Measurements from ENCODE around the gene PRKACB. TPM values are rescaled to one million over a fixed set of nuclear protein-coding genes. Genes with fewer than 3 reads are reported as not detected.
A peak's percentile ranks its signal among the peaks of the same experiment; 100 is the strongest.
"Not testable (repeated sequence)": the region's sequence is repeated elsewhere in the genome, so short reads cannot be mapped to it uniquely, and the experiment has no call there.

PRKACB gene
- polyA plus RNA-seq, 6 donors from 2014 or later, result 58.2 to 87.1 (median 66.4) TPM

DNA sequence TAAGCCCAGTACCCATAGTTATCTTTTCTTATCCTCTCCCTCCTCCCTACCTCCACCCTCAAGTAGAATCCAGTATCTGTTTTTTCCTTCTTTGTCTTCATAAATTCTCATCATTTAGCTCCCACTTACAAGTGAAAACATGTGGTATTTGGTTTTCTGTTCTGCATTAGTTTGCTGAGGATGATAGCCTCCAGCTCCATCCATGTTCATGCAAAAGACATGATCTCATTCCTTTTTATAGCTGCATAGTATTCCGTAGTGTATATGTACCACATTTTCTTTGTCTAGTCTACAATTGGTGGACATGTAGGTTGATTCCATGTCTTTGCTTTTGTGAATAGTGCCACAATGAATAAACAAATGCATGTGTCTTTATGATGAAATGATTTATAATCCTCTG, 55.2 kb downstream of the PRKACB start:
- DNase-seq (no peak), ATAC-seq (ENCODE audit: low read depth in 2 of 2) (no peak)
- Mint-ChIP-seq H3K27ac (peak overlapping the region in 1 of 6 donors; percentile 42), H3K36me3 (peaks cover 18 to 19% of the 10 kb centered on the region in 2 donors), H3K4me1 (peaks cover 0 to 6% (median 0%) of the 10 kb centered on the region in 3 donors), H3K4me3 (peak overlapping the region in 1 of 8 donors; percentile 17), H3K27me3 (no peaks in the 10 kb centered on the region), H3K9me3 (peaks cover 0 to 4% (median 0%) of the 10 kb centered on the region in 7 donors)

DNA sequence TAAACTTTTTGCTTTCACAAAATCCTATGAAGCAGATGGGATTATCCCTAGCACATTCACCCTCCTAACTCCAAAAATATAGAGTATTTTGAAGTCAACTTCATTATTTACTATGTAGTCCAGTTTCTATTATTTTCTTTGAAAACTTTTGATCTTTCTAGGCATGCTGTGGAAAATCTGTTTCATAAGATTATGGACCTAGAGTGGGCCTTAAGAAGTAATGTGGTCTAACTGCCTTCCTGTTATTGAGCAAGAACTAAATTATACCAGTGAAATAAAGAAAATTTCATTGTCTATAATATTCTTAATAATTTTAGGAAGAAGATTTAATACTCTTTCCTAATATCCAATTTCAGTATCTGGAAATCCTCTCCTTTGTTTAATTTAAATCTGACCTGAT, 58.1 kb downstream of the PRKACB start:
- Mint-ChIP-seq H3K36me3 (peaks cover 15 to 28% of the 10 kb centered on the region in 2 donors), H3K27me3 (no peaks in the 10 kb centered on the region), H3K4me3 (no peak overlapping the region), H3K9me3 (peaks cover 0 to 4% (median 0%) of the 10 kb centered on the region in 7 donors), H3K27ac (peak overlapping the region in 3 of 6 donors; percentile 34 to 60 (median 47)), H3K4me1 (peaks cover 0 to 6% (median 0%) of the 10 kb centered on the region in 3 donors)
- ATAC-seq (ENCODE audit: low read depth in 2 of 2), result no peak
- DNase-seq, result no peak

DNA sequence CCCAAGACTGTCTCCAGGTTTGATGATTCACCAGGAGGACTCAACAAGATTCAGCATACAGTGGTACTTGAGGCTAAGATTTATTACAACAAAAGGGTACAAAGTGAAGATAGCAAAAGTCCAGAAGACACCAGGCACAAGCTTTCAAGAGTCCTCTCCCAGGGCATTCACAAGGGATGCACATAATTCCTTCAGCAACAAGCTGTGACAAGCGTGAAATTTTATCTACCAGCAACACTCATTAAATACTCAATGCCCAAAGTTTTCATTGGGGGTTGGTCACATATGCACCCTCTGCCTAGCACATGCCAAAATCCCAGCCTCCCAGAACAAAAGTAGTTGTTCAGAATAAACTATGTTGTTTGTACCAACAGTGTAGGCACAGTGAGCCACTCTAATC, 62.3 kb downstream of the PRKACB start:
- Mint-ChIP-seq H3K4me1 (no peaks in the 10 kb centered on the region), H3K27ac (no peak overlapping the region), H3K9me3 (no peaks in the 10 kb centered on the region), H3K27me3 (no peaks in the 10 kb centered on the region), H3K36me3 (peaks cover 0 to 25% of the 10 kb centered on the region in 2 donors), H3K4me3 (no peak overlapping the region)
- DNase-seq, result no peak
- ATAC-seq (ENCODE audit: low read depth in 2 of 2), result no peak

DNA sequence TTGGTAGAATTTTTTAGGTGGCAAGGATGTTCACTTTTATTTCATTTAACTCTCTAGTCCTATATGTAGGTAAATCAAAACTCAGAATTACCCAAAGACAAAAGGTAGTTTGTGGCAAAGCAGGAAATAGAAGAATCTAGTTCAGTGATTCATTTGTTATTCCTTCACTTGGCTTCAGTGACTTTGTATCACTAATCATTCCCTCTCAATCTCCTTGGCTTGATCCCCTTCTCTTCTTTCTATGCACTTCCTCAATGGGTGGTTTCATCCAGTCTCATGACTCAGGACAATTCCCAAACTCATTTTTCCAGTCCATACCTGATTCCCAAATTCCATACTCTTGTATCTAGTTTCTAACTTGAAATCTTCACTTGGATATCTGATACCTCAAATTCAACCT, 64.9 kb downstream of the PRKACB start:
- H3K9me3 Mint-ChIP-seq, result no peaks in the 10 kb centered on the region
- no peaks in the 10 kb centered on the region for H3K27me3 Mint-ChIP-seq
- no peak overlapping the region for H3K4me3 Mint-ChIP-seq
- peaks cover 0 to 5% (median 3%) of the 10 kb centered on the region in 3 donors for H3K4me1 Mint-ChIP-seq
- no peak overlapping the region for H3K27ac Mint-ChIP-seq
- DNase-seq, result no peak
- peaks cover 0 to 26% of the 10 kb centered on the region in 2 donors for H3K36me3 Mint-ChIP-seq
- ATAC-seq (ENCODE audit: low read depth in 2 of 2), result no peak

DNA sequence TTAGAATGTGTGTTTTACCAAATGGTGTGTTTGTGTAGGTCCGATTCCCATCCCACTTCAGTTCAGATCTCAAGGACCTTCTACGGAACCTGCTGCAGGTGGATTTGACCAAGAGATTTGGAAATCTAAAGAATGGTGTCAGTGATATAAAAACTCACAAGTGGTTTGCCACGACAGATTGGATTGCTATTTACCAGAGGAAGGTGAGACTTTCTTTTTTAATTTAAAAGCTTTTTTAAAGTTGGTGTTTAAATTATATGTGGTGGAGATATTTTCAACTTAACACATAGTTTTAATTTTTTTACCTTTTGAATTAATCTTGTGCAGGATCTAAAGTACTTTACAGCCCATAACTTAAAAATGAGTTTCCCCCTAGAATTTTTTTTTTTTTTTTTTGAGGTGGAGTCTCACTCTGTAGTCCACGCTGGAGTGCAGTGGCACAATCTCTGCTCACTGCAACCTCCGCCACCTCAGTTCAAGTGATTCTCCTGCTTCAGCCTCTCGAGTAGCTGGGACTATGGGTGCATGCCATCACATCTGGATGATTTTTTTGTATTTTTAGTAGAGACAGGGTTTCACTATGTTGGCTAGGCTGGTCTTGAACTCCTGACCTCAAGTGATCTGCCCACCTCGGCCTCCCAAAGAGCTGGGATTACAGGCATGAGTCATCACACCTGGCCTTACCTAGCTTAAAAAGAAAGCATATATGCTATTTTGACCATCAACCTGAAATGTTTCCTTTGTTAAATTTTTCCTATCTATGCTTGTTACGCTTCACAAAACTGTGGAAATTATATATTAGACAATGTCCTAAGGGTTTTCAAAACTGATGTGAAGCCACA, 70.3 kb downstream of the PRKACB start:
- Mint-ChIP-seq H3K36me3 (peaks cover 17 to 27% of the 10 kb centered on the region in 2 donors), H3K4me1 (peaks cover 0 to 5% (median 3%) of the 10 kb centered on the region in 3 donors), H3K4me3 (no peak overlapping the region), H3K27ac (peak overlapping the region in 3 of 6 donors; percentile 25 to 54 (median 33)), H3K27me3 (no peaks in the 10 kb centered on the region), H3K9me3 (peaks cover 0 to 1% (median 0%) of the 10 kb centered on the region in 7 donors)
- ATAC-seq (ENCODE audit: low read depth in 2 of 2) (no peak), DNase-seq (no peak)

DNA sequence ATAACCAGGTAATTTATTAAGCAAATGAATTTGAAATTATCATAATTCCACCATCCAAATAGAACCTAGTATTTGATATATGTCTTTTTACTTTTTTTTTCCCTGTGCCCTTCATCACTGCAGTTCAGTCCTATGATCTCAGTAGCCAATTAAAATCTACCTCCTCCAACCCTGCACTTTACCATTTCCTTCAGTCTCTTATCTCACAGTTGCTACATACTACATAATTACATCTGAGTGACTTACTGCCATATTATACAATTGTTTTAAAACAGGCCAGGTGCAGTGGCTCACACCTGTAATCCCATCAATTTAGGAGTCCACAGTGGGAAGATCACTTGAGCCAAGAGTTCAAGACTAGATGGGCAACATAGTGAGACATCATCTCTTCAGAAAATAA, 73.2 kb downstream of the PRKACB start:
- Mint-ChIP-seq H3K27me3 (no peaks in the 10 kb centered on the region), H3K4me3 (no peak overlapping the region), H3K4me1 (peaks cover 0 to 26% (median 8%) of the 10 kb centered on the region in 3 donors), H3K27ac (peak overlapping the region in 1 of 6 donors; percentile 24), H3K36me3 (peaks cover 38 to 46% of the 10 kb centered on the region in 2 donors), H3K9me3 (peaks cover 2 to 26% (median 14%) of the 10 kb centered on the region in 7 donors)
- ATAC-seq (ENCODE audit: low read depth in 2 of 2) (no peak), DNase-seq (no peak)

DNA sequence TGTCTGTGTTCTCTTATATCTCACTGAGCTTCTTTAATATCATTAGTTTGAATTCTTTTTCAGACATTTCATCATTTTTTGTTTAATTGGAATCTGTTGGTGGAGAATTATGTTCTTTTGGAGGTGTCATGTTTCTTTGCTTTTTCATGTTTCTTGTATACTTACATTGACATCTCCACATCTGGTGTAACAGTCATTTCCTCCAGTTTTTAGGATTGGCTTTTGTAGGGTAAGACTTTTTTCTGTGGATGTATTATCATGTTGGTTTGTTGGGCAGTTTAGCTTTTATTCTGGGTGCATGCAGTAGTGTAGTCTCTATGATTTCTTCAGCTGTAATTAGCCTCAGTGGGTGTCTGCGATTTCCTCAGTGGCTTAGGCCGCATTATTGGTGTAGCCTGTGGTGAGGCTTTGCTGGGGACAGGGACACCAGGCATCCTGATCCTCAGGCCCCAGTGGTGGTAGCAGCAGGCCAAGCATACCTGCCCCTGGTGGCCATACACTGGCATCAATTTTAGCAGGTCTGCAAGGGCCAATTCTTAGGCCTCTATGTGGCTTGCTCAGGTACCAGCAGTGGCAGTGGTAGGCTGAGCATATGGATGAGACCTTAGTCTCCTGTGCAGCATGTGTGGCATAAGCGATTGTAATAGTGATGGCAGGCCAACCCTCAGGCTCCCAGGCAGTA, 79.8 kb downstream of the PRKACB start:
- Mint-ChIP-seq H3K36me3 (peaks cover 49 to 59% of the 10 kb centered on the region in 2 donors), H3K4me1 (peaks cover 5 to 53% (median 23%) of the 10 kb centered on the region in 3 donors), H3K27me3 (no peaks in the 10 kb centered on the region), H3K9me3 (peaks cover 14 to 50% (median 27%) of the 10 kb centered on the region in 7 donors), H3K27ac (peak overlapping the region in 2 of 6 donors; percentile 62 to 95), H3K4me3 (peak overlapping the region in 1 of 8 donors; percentile 61)
- DNase-seq (no peak), ATAC-seq (ENCODE audit: low read depth in 2 of 2) (no peak)

DNA sequence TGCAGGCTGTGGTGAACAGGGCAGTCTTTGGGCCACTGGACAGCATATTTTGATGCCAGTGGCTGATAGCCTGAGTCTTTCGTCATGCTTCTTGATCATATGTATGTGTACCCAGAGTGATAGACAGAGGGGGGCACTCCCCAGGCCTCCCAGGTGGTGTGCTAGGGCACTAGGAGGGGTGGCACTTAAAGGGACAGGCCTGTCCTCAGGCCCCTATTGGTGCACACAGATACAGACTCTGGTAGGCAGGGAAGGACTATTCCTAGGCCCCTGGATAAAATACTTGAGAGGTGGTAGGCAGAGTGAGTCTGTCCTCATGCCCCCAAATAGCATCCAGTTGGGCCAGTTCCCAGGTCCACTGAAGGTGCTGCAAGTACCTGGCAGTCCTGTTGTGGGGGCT, 80.8 kb downstream of the PRKACB start:
- Mint-ChIP-seq H3K4me1 (peaks cover 5 to 53% (median 23%) of the 10 kb centered on the region in 3 donors), H3K36me3 (peaks cover 41 to 59% of the 10 kb centered on the region in 2 donors), H3K4me3 (no peak overlapping the region), H3K9me3 (peaks cover 14 to 45% (median 27%) of the 10 kb centered on the region in 7 donors), H3K27ac (peak overlapping the region in 1 of 6 donors; percentile 54), H3K27me3 (no peaks in the 10 kb centered on the region)
- DNase-seq (no peak), ATAC-seq (ENCODE audit: low read depth in 2 of 2) (no peak)

DNA sequence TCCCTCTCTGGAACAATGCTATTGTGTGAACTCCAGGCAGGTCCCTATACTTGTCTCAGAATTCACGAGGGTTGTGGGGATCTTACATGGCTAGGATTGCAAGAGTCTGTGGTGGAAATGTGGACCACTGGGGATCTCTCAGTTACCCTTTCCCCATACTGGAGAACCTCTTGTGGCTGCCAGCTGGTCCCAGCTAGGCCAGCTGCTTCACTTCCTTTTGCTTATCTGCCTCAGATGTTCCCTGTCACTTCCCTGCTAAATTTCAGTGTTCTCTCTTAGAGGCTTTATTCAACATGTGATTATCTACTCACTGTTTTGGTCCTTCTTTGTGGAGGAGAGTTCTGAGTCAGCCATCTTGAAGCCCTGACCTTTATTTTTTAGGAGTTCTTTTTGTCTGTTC, 81.6 kb downstream of the PRKACB start:
- Mint-ChIP-seq H3K27me3 (no peaks in the 10 kb centered on the region), H3K36me3 (peaks cover 34 to 53% of the 10 kb centered on the region in 2 donors), H3K4me3 (no peak overlapping the region), H3K9me3 (peaks cover 11 to 37% (median 23%) of the 10 kb centered on the region in 7 donors), H3K4me1 (peaks cover 5 to 48% (median 23%) of the 10 kb centered on the region in 3 donors), H3K27ac (peak overlapping the region in 2 of 6 donors; percentile 1 to 72)
- DNase-seq (no peak), ATAC-seq (ENCODE audit: low read depth in 2 of 2) (no peak)

DNA sequence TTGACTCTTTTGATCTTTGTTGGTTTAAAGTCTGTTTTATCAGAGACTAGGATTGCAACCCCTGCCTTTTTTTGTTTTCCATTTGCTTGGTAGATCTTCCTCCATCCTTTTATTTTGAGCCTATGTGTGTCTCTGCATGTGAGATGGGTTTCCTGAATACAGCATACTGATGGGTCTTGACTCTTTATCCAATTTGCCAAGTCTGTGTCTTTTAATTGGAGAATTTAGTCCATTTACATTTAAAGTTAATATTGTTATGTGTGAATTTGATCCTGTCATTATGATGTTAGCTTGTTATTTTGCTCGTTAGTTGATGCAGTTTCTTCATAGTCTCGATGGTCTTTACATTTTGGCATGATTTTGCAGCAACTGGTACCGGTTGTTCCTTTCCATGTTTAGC, 88.6 kb downstream of the PRKACB start:
- H3K4me1 Mint-ChIP-seq, result peaks cover 2 to 14% (median 5%) of the 10 kb centered on the region in 3 donors
- DNase-seq; H3K4me3 Mint-ChIP-seq; H3K27me3 Mint-ChIP-seq; ATAC-seq (ENCODE audit: low read depth in 2 of 2): not testable (repeated sequence)
- H3K9me3 Mint-ChIP-seq, result peaks cover 0 to 16% (median 10%) of the 10 kb centered on the region in 7 donors
- H3K36me3 Mint-ChIP-seq, result peaks cover 14 to 28% of the 10 kb centered on the region in 2 donors
- H3K27ac Mint-ChIP-seq, result peak overlapping the region in 1 of 6 donors; percentile 61

DNA sequence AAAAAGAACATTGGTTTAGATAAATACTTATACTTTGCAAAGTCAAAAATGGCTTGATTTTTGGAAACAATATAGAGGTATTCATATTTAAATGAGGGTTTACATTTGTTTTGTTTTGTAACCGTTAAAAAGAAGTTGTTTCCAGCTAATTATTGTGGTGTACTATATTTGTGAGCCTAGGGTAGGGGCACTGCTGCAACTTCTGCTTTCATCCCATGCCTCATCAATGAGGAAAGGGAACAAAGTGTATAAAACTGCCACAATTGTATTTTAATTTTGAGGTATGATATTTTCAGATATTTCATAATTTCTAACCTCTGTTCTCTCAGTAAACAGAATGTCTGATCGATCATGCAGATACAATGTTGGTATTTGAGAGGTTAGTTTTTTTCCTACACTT, 92.2 kb downstream of the PRKACB start:
- no peak overlapping the region for H3K4me3 Mint-ChIP-seq

DNA sequence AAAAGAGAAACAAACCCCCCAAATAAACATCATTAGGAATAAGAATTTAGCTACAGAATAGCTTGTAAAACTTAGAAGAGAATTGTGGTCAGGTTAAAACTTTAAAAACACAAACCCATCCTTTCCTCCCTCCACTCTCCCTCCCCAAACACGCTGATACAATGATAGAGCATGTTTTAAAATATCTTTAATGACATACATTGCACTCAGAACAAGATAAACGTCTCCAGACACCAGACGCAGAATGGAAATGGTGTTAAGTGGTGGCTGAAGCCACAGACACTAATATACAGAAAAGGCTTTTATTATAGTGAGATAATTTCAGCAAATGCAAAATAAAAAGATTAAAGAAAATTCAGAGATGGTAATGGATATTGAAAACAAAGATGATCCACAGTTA, 98.6 kb downstream of the PRKACB start:
- peaks cover 3 to 4% (median 3%) of the 10 kb centered on the region in 3 donors for H3K4me1 Mint-ChIP-seq
- H3K36me3 Mint-ChIP-seq, result peaks cover 31 to 32% of the 10 kb centered on the region in 2 donors
- no peaks in the 10 kb centered on the region for H3K27me3 Mint-ChIP-seq
- no peak for ATAC-seq (ENCODE audit: low read depth in 2 of 2)
- no peak for DNase-seq
- no peak overlapping the region for H3K4me3 Mint-ChIP-seq
- H3K9me3 Mint-ChIP-seq, result peaks cover 0 to 19% (median 6%) of the 10 kb centered on the region in 7 donors
- peak overlapping the region in 1 of 6 donors; percentile 22 for H3K27ac Mint-ChIP-seq

More for the DNA sequence above, 92.2 kb downstream of the PRKACB start:
- no peak for ATAC-seq (ENCODE audit: low read depth in 2 of 2)
- H3K27ac Mint-ChIP-seq, result peak overlapping the region in 1 of 6 donors; percentile 12
- peaks cover 44 to 51% of the 10 kb centered on the region in 2 donors for H3K36me3 Mint-ChIP-seq
- peaks cover 2 to 14% (median 5%) of the 10 kb centered on the region in 3 donors for H3K4me1 Mint-ChIP-seq
- H3K27me3 Mint-ChIP-seq, result no peaks in the 10 kb centered on the region
- peaks cover 0 to 15% (median 8%) of the 10 kb centered on the region in 7 donors for H3K9me3 Mint-ChIP-seq
- no peak for DNase-seq

DNA sequence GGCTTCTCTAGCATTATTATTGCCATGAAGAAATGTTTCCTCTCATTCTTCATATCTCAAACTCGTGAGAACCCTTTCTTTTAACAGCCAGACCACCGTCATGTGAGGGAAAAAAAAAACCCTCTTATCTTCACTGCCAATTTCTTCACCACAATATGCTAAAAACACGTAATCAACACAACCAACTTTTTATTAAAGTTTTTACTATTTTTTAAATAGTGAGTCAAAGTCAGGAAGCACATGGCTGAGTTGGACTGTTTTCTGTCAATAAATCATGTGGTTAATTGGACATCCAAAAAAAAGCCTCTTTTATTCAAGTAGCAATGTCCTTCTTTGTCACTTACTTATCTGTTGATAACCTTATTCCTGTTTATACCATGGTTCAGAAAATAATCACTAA, 101.5 kb downstream of the PRKACB start:
- DNase-seq (no peak), ATAC-seq (ENCODE audit: low read depth in 2 of 2) (no peak)
- Mint-ChIP-seq H3K27me3 (no peaks in the 10 kb centered on the region), H3K4me3 (no peak overlapping the region), H3K4me1 (peaks cover 3 to 4% (median 3%) of the 10 kb centered on the region in 3 donors), H3K36me3 (peaks cover 6 to 15% of the 10 kb centered on the region in 2 donors), H3K9me3 (peaks cover 0 to 30% (median 9%) of the 10 kb centered on the region in 7 donors), H3K27ac (no peak overlapping the region)

Data from naive B cell (primary cell).